ENCODE measurements around the gene PCSK5. TPM values are rescaled to one million over a fixed set of nuclear protein-coding genes. Genes with fewer than 3 reads are reported as not detected.

Gene PCSK5
- polyA plus RNA-seq, 3 donors, result 4.8 to 13.0 (median 7.1) TPM

- no peaks in the 10 kb centered on the region for H3K9me3 Mint-ChIP-seq
Measured at GRCh38 chr9:76298521-76299144, 408.2 kb downstream of the PCSK5 start.

GRCh38 chr9:76302543-76302942 lies 412.1 kb downstream of the PCSK5 start:
- no peak for TF ChIP-seq CTCF (IDR thresholded peaks at IDR 0.05)
- Mint-ChIP-seq H3K4me3 (no peak overlapping the region), H3K9me3 (peaks cover 0 to 2% (median 0%) of the 10 kb centered on the region in 7 donors), H3K27me3 (ENCODE audit: low read depth in 3 of 3) (peaks cover 0 to 5% (median 3%) of the 10 kb centered on the region in 3 donors), H3K36me3 (no peaks in the 10 kb centered on the region), H3K27ac (no peak overlapping the region), H3K4me1 (peaks cover 7% of the 10 kb centered on the region)
- no peak overlapping the region for H3K4me3 ChIP-seq (replicated peaks in 1 of 3; ENCODE audit: low read depth in 2 of 3, low read length in 3 of 3)
- H3K9ac ChIP-seq (ENCODE audit: insufficient read depth, low read length, poor library complexity, severe bottlenecking), result no peak overlapping the region
- H3K27ac ChIP-seq (ENCODE audit: low read depth in 1 of 2, low read length in 2 of 2), result no peak overlapping the region
- H3K36me3 ChIP-seq (replicated peaks in 1 of 2; ENCODE audit: control insufficient read depth in 1 of 2, insufficient read depth in 2 of 2, low read length in 2 of 2), result no peaks in the 10 kb centered on the region
- H3K9me3 ChIP-seq (replicated peaks in 1 of 2; ENCODE audit: control insufficient read depth in 1 of 2, insufficient read depth in 1 of 2, low read length in 2 of 2), result no peaks in the 10 kb centered on the region
- intact Hi-C loops (cut with micrococcal nuclease), result loop anchor here (2.0 to 5.0 kb wide), 2 partner anchors 1038 to 1100 kb away; no protein-coding TSS in a partner anchor
- DNase-seq, result no peak
- no peak overlapping the region for H3K4me2 ChIP-seq (replicated peaks; ENCODE audit: extremely low read depth, low read length, poor library complexity, severe bottlenecking)
- no peak overlapping the region for H2AFZ ChIP-seq (ENCODE audit: insufficient read depth, low read depth, low read length, poor library complexity, severe bottlenecking)
- H3K4me1 ChIP-seq (ENCODE audit: control insufficient read depth in 1 of 2, insufficient read depth in 2 of 2, low read length in 2 of 2), result peaks cover 0 to 4% of the 10 kb centered on the region in 2 donors
- no CpG with 5 or more reads among the region's 3 CpGs for WGBS (ENCODE audit: insufficient coverage)
- H4K20me1 ChIP-seq (ENCODE audit: insufficient read depth, low read length), result no peaks in the 10 kb centered on the region
- no peaks in the 10 kb centered on the region for H3K79me2 ChIP-seq (ENCODE audit: insufficient read depth, low read length)
- no peaks in the 10 kb centered on the region for H3K27me3 ChIP-seq (ENCODE audit: control insufficient read depth in 2 of 2, insufficient read depth in 2 of 2, low read length in 2 of 2)

More at GRCh38 chr9:76298521-76299144, 408.2 kb downstream of the PCSK5 start:
- Histone ChIP-seq H2AFZ (ENCODE audit: insufficient read depth, low read depth, low read length, poor library complexity, severe bottlenecking) (no peak overlapping the region), H3K36me3 (replicated peaks in 1 of 2; ENCODE audit: control insufficient read depth in 1 of 2, insufficient read depth in 2 of 2, low read length in 2 of 2) (no peaks in the 10 kb centered on the region), H3K79me2 (ENCODE audit: insufficient read depth, low read length) (no peaks in the 10 kb centered on the region), H4K20me1 (ENCODE audit: insufficient read depth, low read length) (no peaks in the 10 kb centered on the region), H3K9me3 (replicated peaks in 1 of 2; ENCODE audit: control insufficient read depth in 1 of 2, insufficient read depth in 1 of 2, low read length in 2 of 2) (no peaks in the 10 kb centered on the region), H3K27me3 (ENCODE audit: control insufficient read depth in 2 of 2, insufficient read depth in 2 of 2, low read length in 2 of 2) (no peaks in the 10 kb centered on the region), H3K4me1 (ENCODE audit: control insufficient read depth in 1 of 2, insufficient read depth in 2 of 2, low read length in 2 of 2) (peaks cover 0 to 6% of the 10 kb centered on the region in 2 donors), H3K9ac (ENCODE audit: insufficient read depth, low read length, poor library complexity, severe bottlenecking) (no peak overlapping the region), H3K4me3 (replicated peaks in 1 of 3; ENCODE audit: low read depth in 2 of 3, low read length in 3 of 3) (no peak overlapping the region), H3K4me2 (replicated peaks; ENCODE audit: extremely low read depth, low read length, poor library complexity, severe bottlenecking) (no peak overlapping the region), H3K27ac (ENCODE audit: low read depth in 1 of 2, low read length in 2 of 2) (no peak overlapping the region)
- no peaks in the 10 kb centered on the region for H3K36me3 Mint-ChIP-seq
- no CpG with 5 or more reads among the region's 3 CpGs for WGBS (ENCODE audit: insufficient coverage)
- H3K27me3 Mint-ChIP-seq (ENCODE audit: low read depth in 3 of 3), result peaks cover 0 to 8% (median 6%) of the 10 kb centered on the region in 3 donors
- H3K4me3 Mint-ChIP-seq, result no peak overlapping the region
- intact Hi-C loops (cut with micrococcal nuclease), result loop anchor here in 1 of 2 donors (5.0 kb wide), 1 partner anchor 1031 kb away; no protein-coding TSS in a partner anchor
- H3K4me1 Mint-ChIP-seq, result peaks cover 11% of the 10 kb centered on the region
- no peak for TF ChIP-seq CTCF (IDR thresholded peaks at IDR 0.05)
- DNase-seq, result no peak
- no peak overlapping the region for H3K27ac Mint-ChIP-seq
